ENCODE measurements around the gene GRIN2A.
A peak's percentile ranks its signal among the peaks of the same experiment; 100 is the strongest.

Gene GRIN2A

DNA sequence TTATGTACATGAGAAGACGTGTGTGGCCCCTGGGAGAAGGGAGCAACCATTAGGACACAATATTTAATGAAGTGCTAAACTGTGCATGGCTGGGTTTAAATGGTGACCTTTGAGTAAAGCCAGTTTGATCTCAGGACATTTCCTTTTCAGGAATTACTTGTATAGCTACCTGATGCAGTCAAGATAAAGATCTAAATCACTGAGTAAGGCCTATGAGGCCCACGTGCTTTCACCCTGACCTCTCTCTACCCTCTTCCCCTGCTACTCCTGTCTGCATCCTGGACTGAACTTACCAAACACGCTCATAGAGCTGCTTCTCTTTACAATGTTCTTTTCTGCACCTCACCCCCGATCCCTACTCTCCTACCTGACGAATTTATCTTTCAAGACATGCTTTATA is 98.9 kb downstream of the GRIN2A start:
- Histone ChIP-seq H3K4me1 (ENCODE audit: control insufficient read depth, insufficient read depth, low read depth, low read length) (no peaks in the 10 kb centered on the region), H2AK5ac (ENCODE audit: low read length, severe bottlenecking) (no peak overlapping the region), H3K27ac (ENCODE audit: low read length, poor library complexity, severe bottlenecking) (no peak overlapping the region), H3K18ac (ENCODE audit: low read depth in 1 of 2, low read length in 2 of 2) (no peak overlapping the region), H3K4me2 (ENCODE audit: low read length, poor library complexity, severe bottlenecking) (no peak overlapping the region), H3K4ac (ENCODE audit: low read depth in 1 of 2, low read length in 2 of 2) (no peak overlapping the region), H2BK120ac (ENCODE audit: low read depth, low read length) (no peak overlapping the region), H3K14ac (ENCODE audit: low read length in 2 of 2) (no peak overlapping the region), H3K79me1 (replicated peaks; ENCODE audit: low read length, poor library complexity, severe bottlenecking) (no peaks in the 10 kb centered on the region), H3K36me3 (ENCODE audit: control insufficient read depth in 1 of 2, insufficient read depth in 2 of 2, low read depth in 1 of 2, low read length in 2 of 2) (no peaks in the 10 kb centered on the region), H4K91ac (ENCODE audit: low read length) (no peak overlapping the region), H3K4me3 (ENCODE audit: insufficient read depth in 1 of 2, low read depth in 1 of 2, low read length in 2 of 2) (no peak overlapping the region), H3K27me3 (ENCODE audit: control insufficient read depth in 1 of 2, insufficient read depth in 1 of 2, low read length in 2 of 2) (no peaks in the 10 kb centered on the region), H2AFZ (ENCODE audit: low read depth, low read length) (no peak overlapping the region), H2BK12ac (ENCODE audit: low read length in 2 of 2) (no peak overlapping the region), H3K23ac (ENCODE audit: low read length in 2 of 2) (no peak overlapping the region), H3K9ac (ENCODE audit: low read length) (no peak overlapping the region), H4K8ac (ENCODE audit: low read length) (no peak overlapping the region), H3K9me3 (ENCODE audit: control insufficient read depth, low read length) (no peaks in the 10 kb centered on the region), H2BK5ac (ENCODE audit: low read depth, low read length, poor library complexity, severe bottlenecking) (no peak overlapping the region), H2BK15ac (ENCODE audit: low read depth, poor library complexity, severe bottlenecking) (no peak overlapping the region)
- 47% methylated on average over 4 of the region's 5 CpGs for WGBS
- no peak for DNase-seq

DNA sequence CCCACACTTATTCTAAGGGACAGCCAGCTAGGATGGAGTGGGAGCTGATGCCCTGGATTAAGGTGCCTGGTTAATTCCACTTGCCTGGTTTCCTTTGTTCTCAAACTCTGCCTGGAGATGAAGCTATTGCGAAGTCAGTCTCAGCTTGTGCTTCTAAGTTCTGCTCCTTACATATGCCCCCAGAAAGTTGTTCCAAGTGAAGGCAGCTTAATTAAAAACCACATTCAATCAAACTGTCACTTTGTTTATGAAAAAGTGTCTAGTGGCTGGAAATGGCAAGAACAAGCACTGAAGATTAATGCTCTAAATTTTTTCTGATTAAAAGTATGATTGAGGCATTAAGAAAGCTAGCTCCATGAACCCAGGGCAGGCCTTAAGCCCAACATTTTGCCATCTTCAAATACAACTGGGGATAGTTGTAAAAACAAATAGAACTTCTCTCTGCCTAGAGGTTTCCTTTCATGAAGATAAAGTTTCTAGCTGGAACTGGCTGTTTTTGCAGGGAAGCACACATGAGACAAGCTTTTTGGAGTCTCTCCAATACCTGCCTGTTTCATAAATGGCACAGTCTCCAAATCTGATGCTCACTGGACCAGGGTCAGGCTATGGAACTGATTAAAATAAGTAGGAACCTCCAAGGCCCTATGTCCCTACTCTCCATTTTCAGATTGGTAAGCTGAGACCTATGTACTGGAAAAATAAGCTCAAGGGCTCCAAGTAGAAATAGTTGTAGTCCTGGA is 100.9 kb downstream of the GRIN2A start:
- Histone ChIP-seq H3K4me2 (ENCODE audit: low read length, poor library complexity, severe bottlenecking) (no peak overlapping the region), H3K27ac (ENCODE audit: low read length, poor library complexity, severe bottlenecking) (no peak overlapping the region), H2AFZ (ENCODE audit: low read depth, low read length) (no peak overlapping the region), H2BK15ac (ENCODE audit: low read depth, poor library complexity, severe bottlenecking) (no peak overlapping the region), H2AK5ac (ENCODE audit: low read length, severe bottlenecking) (no peak overlapping the region), H3K4me3 (ENCODE audit: insufficient read depth in 1 of 2, low read depth in 1 of 2, low read length in 2 of 2) (no peak overlapping the region), H2BK5ac (ENCODE audit: low read depth, low read length, poor library complexity, severe bottlenecking) (no peak overlapping the region), H3K4me1 (ENCODE audit: control insufficient read depth, insufficient read depth, low read depth, low read length) (no peaks in the 10 kb centered on the region), H3K79me1 (replicated peaks; ENCODE audit: low read length, poor library complexity, severe bottlenecking) (no peaks in the 10 kb centered on the region), H3K23ac (ENCODE audit: low read length in 2 of 2) (no peak overlapping the region), H4K8ac (ENCODE audit: low read length) (no peak overlapping the region), H3K9me3 (ENCODE audit: control insufficient read depth, low read length) (no peaks in the 10 kb centered on the region), H3K27me3 (ENCODE audit: control insufficient read depth in 1 of 2, insufficient read depth in 1 of 2, low read length in 2 of 2) (no peaks in the 10 kb centered on the region), H3K18ac (ENCODE audit: low read depth in 1 of 2, low read length in 2 of 2) (no peak overlapping the region), H3K9ac (ENCODE audit: low read length) (peak overlapping the region; percentile 11), H3K4ac (ENCODE audit: low read depth in 1 of 2, low read length in 2 of 2) (no peak overlapping the region), H4K91ac (ENCODE audit: low read length) (no peak overlapping the region), H3K14ac (ENCODE audit: low read length in 2 of 2) (no peak overlapping the region), H3K36me3 (ENCODE audit: control insufficient read depth in 1 of 2, insufficient read depth in 2 of 2, low read depth in 1 of 2, low read length in 2 of 2) (no peaks in the 10 kb centered on the region), H2BK12ac (ENCODE audit: low read length in 2 of 2) (no peak overlapping the region), H2BK120ac (ENCODE audit: low read depth, low read length) (no peak overlapping the region)
- no peak for DNase-seq
- no CpG with 5 or more reads among the region's 1 CpG for WGBS

DNA sequence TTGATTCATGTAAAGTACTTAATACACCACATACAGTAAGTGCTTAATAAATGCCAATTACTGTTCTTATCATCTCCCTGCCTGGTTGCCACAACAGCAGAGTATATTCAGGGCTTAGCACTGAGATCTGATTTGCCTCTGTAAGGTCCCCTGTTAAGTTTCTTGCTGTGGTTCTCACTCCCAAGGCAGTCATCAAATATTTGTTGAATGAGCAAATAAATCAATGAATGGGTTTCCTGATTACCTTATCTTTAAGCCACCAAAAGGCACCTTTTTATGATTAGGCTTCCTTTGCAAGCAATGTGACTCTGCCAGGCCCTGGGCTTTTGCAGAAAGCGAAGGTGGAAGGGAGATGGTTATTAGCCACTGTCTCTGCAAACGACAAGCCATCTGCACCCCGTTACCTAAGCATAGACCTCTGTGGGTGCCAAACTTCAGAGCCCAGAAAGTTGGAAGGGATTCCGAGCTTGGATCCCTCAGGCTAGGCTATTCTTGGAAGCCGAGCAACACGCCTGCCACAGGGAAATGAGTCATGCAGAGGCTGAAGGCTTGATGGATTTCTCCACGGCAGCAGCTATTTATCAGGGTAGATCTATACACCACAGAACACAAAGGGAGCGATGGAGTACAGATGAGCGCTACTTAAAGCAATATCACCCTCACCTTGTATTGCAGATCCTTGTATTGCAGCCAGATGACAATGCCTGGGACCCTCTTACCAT is 102.0 kb downstream of the GRIN2A start:
- Histone ChIP-seq H4K8ac (ENCODE audit: low read length) (no peak overlapping the region), H3K4ac (ENCODE audit: low read depth in 1 of 2, low read length in 2 of 2) (no peak overlapping the region), H3K36me3 (ENCODE audit: control insufficient read depth in 1 of 2, insufficient read depth in 2 of 2, low read depth in 1 of 2, low read length in 2 of 2) (no peaks in the 10 kb centered on the region), H2BK15ac (ENCODE audit: low read depth, poor library complexity, severe bottlenecking) (no peak overlapping the region), H3K4me2 (ENCODE audit: low read length, poor library complexity, severe bottlenecking) (no peak overlapping the region), H3K9ac (ENCODE audit: low read length) (peak overlapping the region; percentile 16), H3K27me3 (ENCODE audit: control insufficient read depth in 1 of 2, insufficient read depth in 1 of 2, low read length in 2 of 2) (no peaks in the 10 kb centered on the region), H3K79me1 (replicated peaks; ENCODE audit: low read length, poor library complexity, severe bottlenecking) (no peaks in the 10 kb centered on the region), H3K18ac (ENCODE audit: low read depth in 1 of 2, low read length in 2 of 2) (no peak overlapping the region), H4K91ac (ENCODE audit: low read length) (no peak overlapping the region), H3K4me3 (ENCODE audit: insufficient read depth in 1 of 2, low read depth in 1 of 2, low read length in 2 of 2) (peak overlapping the region in 1 of 2 experiments; percentile 37), H2AFZ (ENCODE audit: low read depth, low read length) (no peak overlapping the region), H3K27ac (ENCODE audit: low read length, poor library complexity, severe bottlenecking) (no peak overlapping the region), H2BK5ac (ENCODE audit: low read depth, low read length, poor library complexity, severe bottlenecking) (no peak overlapping the region), H3K23ac (ENCODE audit: low read length in 2 of 2) (no peak overlapping the region), H2BK120ac (ENCODE audit: low read depth, low read length) (no peak overlapping the region), H2AK5ac (ENCODE audit: low read length, severe bottlenecking) (no peak overlapping the region), H3K9me3 (ENCODE audit: control insufficient read depth, low read length) (no peaks in the 10 kb centered on the region), H3K4me1 (ENCODE audit: control insufficient read depth, insufficient read depth, low read depth, low read length) (no peaks in the 10 kb centered on the region), H2BK12ac (ENCODE audit: low read length in 2 of 2) (no peak overlapping the region), H3K14ac (ENCODE audit: low read length in 2 of 2) (no peak overlapping the region)
- DNase-seq = peak; percentile 68
- WGBS = 30% methylated on average over 9 of the region's 9 CpGs

- H2BK15ac ChIP-seq (ENCODE audit: low read depth, poor library complexity, severe bottlenecking) = no peak overlapping the region
- H3K4ac ChIP-seq (ENCODE audit: low read depth in 1 of 2, low read length in 2 of 2) = no peak overlapping the region
These were observed 103.7 kb downstream of the GRIN2A start for GRCh38 chr16:10078541-10078949.

More at GRCh38 chr16:10078541-10078949, 103.7 kb downstream of the GRIN2A start:
- no peak overlapping the region for H3K4me3 ChIP-seq (ENCODE audit: insufficient read depth in 1 of 2, low read depth in 1 of 2, low read length in 2 of 2)
- no peak overlapping the region for H4K8ac ChIP-seq (ENCODE audit: low read length)
- no peak for DNase-seq
- H2BK5ac ChIP-seq (ENCODE audit: low read depth, low read length, poor library complexity, severe bottlenecking) = no peak overlapping the region
- H3K27me3 ChIP-seq (ENCODE audit: control insufficient read depth in 1 of 2, insufficient read depth in 1 of 2, low read length in 2 of 2) = no peaks in the 10 kb centered on the region
- no peaks in the 10 kb centered on the region for H3K36me3 ChIP-seq (ENCODE audit: control insufficient read depth in 1 of 2, insufficient read depth in 2 of 2, low read depth in 1 of 2, low read length in 2 of 2)
- H2BK12ac ChIP-seq (ENCODE audit: low read length in 2 of 2) = no peak overlapping the region
- H3K27ac ChIP-seq (ENCODE audit: low read length, poor library complexity, severe bottlenecking) = no peak overlapping the region
- no peaks in the 10 kb centered on the region for H3K79me1 ChIP-seq (replicated peaks; ENCODE audit: low read length, poor library complexity, severe bottlenecking)
- WGBS = 35% methylated on average over 7 of the region's 7 CpGs
- no peaks in the 10 kb centered on the region for H3K4me1 ChIP-seq (ENCODE audit: control insufficient read depth, insufficient read depth, low read depth, low read length)
- H3K18ac ChIP-seq (ENCODE audit: low read depth in 1 of 2, low read length in 2 of 2) = no peak overlapping the region
- H3K23ac ChIP-seq (ENCODE audit: low read length in 2 of 2) = no peak overlapping the region
- no peak overlapping the region for H3K9ac ChIP-seq (ENCODE audit: low read length)
- H2AFZ ChIP-seq (ENCODE audit: low read depth, low read length) = no peak overlapping the region
- H3K9me3 ChIP-seq (ENCODE audit: control insufficient read depth, low read length) = no peaks in the 10 kb centered on the region
- peak overlapping the region; percentile 14 for H4K91ac ChIP-seq (ENCODE audit: low read length)
- H2AK5ac ChIP-seq (ENCODE audit: low read length, severe bottlenecking) = no peak overlapping the region
- no peak overlapping the region for H3K4me2 ChIP-seq (ENCODE audit: low read length, poor library complexity, severe bottlenecking)
- H2BK120ac ChIP-seq (ENCODE audit: low read depth, low read length) = no peak overlapping the region
- H3K14ac ChIP-seq (ENCODE audit: low read length in 2 of 2) = no peak overlapping the region
